DND-41 (cell line): ENCODE results near the gene RHOBTB3.
A peak's percentile ranks its signal among the peaks of the same experiment; 100 is the strongest.

Experiments used
- ATAC-seq: fragments of 200-7000 bp; cut with Tn5 transposase; 3 replicates; pipeline ENCODE4 v1.9.1; 2021; ENCODE audit warnings: low read depth; ENCODE audit not compliant: insufficient read depth
- DNase-seq: peaks from one replicate; pipeline ENCODE4 v3.0.0-alpha.2; 2020
- H2AFZ ChIP-seq: 2 replicates; pipeline ENCODE4 v1.6.0; 2012; ENCODE audit warnings: low read depth, low read length
- H3K27ac ChIP-seq: 2 replicates; pipeline ENCODE4 v1.5.1; 2012; ENCODE audit warnings: low read length, inconsistent platforms
- H3K27me3 ChIP-seq: fragments of 200-600 bp; sonication (generic); 2 replicates; pipeline ENCODE4 v1.6.0; 2012; ENCODE audit warnings: low read length, mild to moderate bottlenecking, inconsistent platforms; ENCODE audit not compliant: insufficient read depth, poor library complexity
- H3K36me3 ChIP-seq: 2 replicates; pipeline ENCODE4 v1.5.1; 2012; ENCODE audit warnings: low read length, inconsistent platforms; ENCODE audit not compliant: insufficient read depth
- H3K4me1 ChIP-seq: 2 replicates; pipeline ENCODE4 v1.5.1; 2012; ENCODE audit warnings: mild to moderate bottlenecking, low read length; ENCODE audit not compliant: insufficient read depth
- H3K4me2 ChIP-seq: 2 replicates; pipeline ENCODE4 v1.6.0; 2012; ENCODE audit warnings: mild to moderate bottlenecking, moderate library complexity, low read length, inconsistent platforms; ENCODE audit not compliant: insufficient read depth
- H3K4me3 ChIP-seq, 2 experiments: fragments of 200-600 bp in 1 of 2; shearing (Covaris generic) in 1 of 2; 2 replicates each; pipeline ENCODE4 v1.5.1; 2012 to 2016; ENCODE audit warnings: inconsistent platforms in 2 of 2, low read length in 2 of 2, mild to moderate bottlenecking in 2 of 2, low read depth in 1 of 2, moderate library complexity in 1 of 2
- H3K79me2 ChIP-seq: 2 replicates; pipeline ENCODE4 v1.6.0; 2012; ENCODE audit warnings: low read length, inconsistent platforms; ENCODE audit not compliant: insufficient read depth
- H3K9ac ChIP-seq: 2 replicates; pipeline ENCODE4 v1.6.0; 2012; ENCODE audit warnings: low read depth, mild to moderate bottlenecking, inconsistent platforms, low read length, moderate library complexity
- H3K9me3 ChIP-seq: 2 replicates; pipeline ENCODE4 v1.5.1; 2012; ENCODE audit warnings: low read length, moderate library complexity, mild to moderate bottlenecking, inconsistent platforms; ENCODE audit not compliant: insufficient read depth, severe bottlenecking
- H4K20me1 ChIP-seq: 2 replicates; pipeline ENCODE4 v1.6.0; 2012; ENCODE audit warnings: low read length; ENCODE audit not compliant: insufficient read depth
- EZH2 ChIP-seq: IDR thresholded peaks from 3 replicates; pipeline ENCODE4 v1.6.1; 2012; ENCODE audit warnings: borderline replicate concordance, low read depth, mild to moderate bottlenecking, moderate library complexity, low read length, inconsistent platforms; ENCODE audit not compliant: severe bottlenecking
- TF ChIP-seq, protein P1 (sequence below): IDR thresholded peaks from 2 replicates; pipeline ENCODE4 v1.5.1; 2012; ENCODE audit warnings: borderline replicate concordance, low read length, moderate library complexity, mild to moderate bottlenecking; ENCODE audit not compliant: poor library complexity, severe bottlenecking; ENCODE audit errors: extremely low read depth

RHOBTB3 gene

DNA sequence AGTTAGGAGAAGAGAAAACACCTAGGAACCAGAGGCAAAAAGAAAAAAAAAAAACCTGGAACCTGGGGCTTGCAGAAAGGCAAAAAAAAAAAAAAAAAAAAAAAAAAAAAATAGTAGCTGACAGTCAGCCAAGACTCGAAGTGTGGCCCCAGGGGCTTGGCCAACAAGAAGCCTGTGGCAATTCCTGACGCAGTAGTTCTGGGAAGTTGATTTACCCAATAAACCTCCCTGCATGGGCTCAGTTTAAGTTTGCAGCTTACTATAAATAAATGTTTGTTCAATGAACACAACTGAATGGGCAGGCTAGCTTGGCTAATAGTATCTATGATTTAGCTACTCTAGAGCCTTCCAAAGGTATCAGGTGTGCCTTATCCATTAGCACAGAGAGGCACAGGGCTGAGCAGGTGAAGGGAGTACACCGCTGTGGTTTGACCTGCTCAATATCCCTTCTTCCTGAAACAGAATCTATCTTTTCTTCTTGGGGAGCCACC, 112.6 kb downstream of the RHOBTB3 start:
- H3K27me3 ChIP-seq: no peaks in the 10 kb centered on the region
- TF ChIP-seq EZH2: no peak
- TF ChIP-seq, protein P1, sequence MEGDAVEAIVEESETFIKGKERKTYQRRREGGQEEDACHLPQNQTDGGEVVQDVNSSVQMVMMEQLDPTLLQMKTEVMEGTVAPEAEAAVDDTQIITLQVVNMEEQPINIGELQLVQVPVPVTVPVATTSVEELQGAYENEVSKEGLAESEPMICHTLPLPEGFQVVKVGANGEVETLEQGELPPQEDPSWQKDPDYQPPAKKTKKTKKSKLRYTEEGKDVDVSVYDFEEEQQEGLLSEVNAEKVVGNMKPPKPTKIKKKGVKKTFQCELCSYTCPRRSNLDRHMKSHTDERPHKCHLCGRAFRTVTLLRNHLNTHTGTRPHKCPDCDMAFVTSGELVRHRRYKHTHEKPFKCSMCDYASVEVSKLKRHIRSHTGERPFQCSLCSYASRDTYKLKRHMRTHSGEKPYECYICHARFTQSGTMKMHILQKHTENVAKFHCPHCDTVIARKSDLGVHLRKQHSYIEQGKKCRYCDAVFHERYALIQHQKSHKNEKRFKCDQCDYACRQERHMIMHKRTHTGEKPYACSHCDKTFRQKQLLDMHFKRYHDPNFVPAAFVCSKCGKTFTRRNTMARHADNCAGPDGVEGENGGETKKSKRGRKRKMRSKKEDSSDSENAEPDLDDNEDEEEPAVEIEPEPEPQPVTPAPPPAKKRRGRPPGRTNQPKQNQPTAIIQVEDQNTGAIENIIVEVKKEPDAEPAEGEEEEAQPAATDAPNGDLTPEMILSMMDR: no peak
- peak overlapping the region; percentile 28; the same call in 1 of the 2 replicates for H3K9ac ChIP-seq
- H3K4me1 ChIP-seq: peaks cover 21% of the 10 kb centered on the region
- H3K4me3 ChIP-seq: no peak overlapping the region
- peak overlapping the region; percentile 44 for H3K4me2 ChIP-seq
- peak overlapping the region; percentile 84 for H3K27ac ChIP-seq
- H3K36me3 ChIP-seq: no peaks in the 10 kb centered on the region
- H4K20me1 ChIP-seq: no peaks in the 10 kb centered on the region
- DNase-seq (no peak), ATAC-seq (no peak)
- H2AFZ ChIP-seq: peak overlapping the region; percentile 54; the same call in 1 of the 2 replicates
- no peaks in the 10 kb centered on the region for H3K79me2 ChIP-seq
- no peaks in the 10 kb centered on the region for H3K9me3 ChIP-seq

GRCh38 chr5:95845391-95845790, 114.3 kb downstream of the RHOBTB3 start:
- H3K4me1 ChIP-seq: peaks cover 21% of the 10 kb centered on the region
- H2AFZ ChIP-seq: no peak overlapping the region
- TF ChIP-seq EZH2: no peak
- TF ChIP-seq, protein P1: no peak
- H3K4me2 ChIP-seq: no peak overlapping the region
- no peak overlapping the region for H3K9ac ChIP-seq
- DNase-seq (no peak), ATAC-seq (no peak)
- no peaks in the 10 kb centered on the region for H3K9me3 ChIP-seq
- no peaks in the 10 kb centered on the region for H4K20me1 ChIP-seq
- H3K79me2 ChIP-seq: no peaks in the 10 kb centered on the region
- no peak overlapping the region for H3K4me3 ChIP-seq
- no peak overlapping the region for H3K27ac ChIP-seq
- H3K27me3 ChIP-seq: no peaks in the 10 kb centered on the region
- H3K36me3 ChIP-seq: no peaks in the 10 kb centered on the region
